Tibial artery (tissue), 4 donors: Measurements from ENCODE around the gene SLC35E4.
A peak's percentile ranks its signal among the peaks of the same experiment; 100 is the strongest.
"Not testable (repeated sequence)": the region's sequence is repeated elsewhere in the genome, so short reads cannot be mapped to it uniquely, and the experiment has no call there.

Experiments
- DNase-seq, 2 donors: peaks; one replicate each; pipeline ENCODE4 v3.0.0-alpha.2; 2019
- H3K27ac ChIP-seq, 2 donors: fragments of 200-600 bp; sonication (generic) in 1 of 2; 1 replicate in 1 of 2; 2 replicates in 1 of 2; pipeline ENCODE4 v1.5.1; 2018 to 2019; ENCODE audit warnings: mild to moderate bottlenecking in 1 of 2
- H3K27me3 ChIP-seq, 2 donors: fragments of 200-600 bp; sonication (generic) in 1 of 2; one replicate each; pipeline versions ENCODE4 v1.5.1 to v1.6.0; 2016 to 2019
- H3K36me3 ChIP-seq, 3 donors: fragments of 200-600 bp; sonication (generic) in 2 of 3; one replicate each; pipeline ENCODE4 v1.5.1; 2016 to 2019; ENCODE audit warnings: mild to moderate bottlenecking in 2 of 3
- H3K4me1 ChIP-seq, 4 donors: fragments of 200-600 bp; sonication (generic) in 2 of 4; 1 replicate in 3 of 4; 2 replicates in 1 of 4; pipeline ENCODE4 v1.5.1; 2016 to 2019
- H3K4me3 ChIP-seq, 2 donors: fragments of 200-600 bp; sonication (generic) in 1 of 2; 1 replicate in 1 of 2; 2 replicates in 1 of 2; pipeline ENCODE4 v1.5.1; 2018 to 2019; ENCODE audit warnings: mild to moderate bottlenecking in 2 of 2
- H3K9me3 ChIP-seq, 3 donors: fragments of 200-600 bp; sonication (generic) in 1 of 3; one replicate each; pipeline ENCODE4 v1.5.1; 2016 to 2019
- CTCF ChIP-seq, 2 experiments: fragments of 200-600 bp in 1 of 2; fragments of 450-650 bp in 1 of 2; IDR thresholded peaks; one replicate each; pipeline ENCODE4 v1.5.1; 2017 to 2019; ENCODE audit warnings: antibody characterized with exemption in 2 of 2, mild to moderate bottlenecking in 1 of 2, moderate library complexity in 1 of 2
- intact Hi-C: fragments of 100-400 bp; cut with DNase I; formaldehyde crosslinking; loops from one replicate; pipeline ENCODE4 v1.15.0; 2023; ENCODE audit warnings: low total_unique reads

Gene SLC35E4

GRCh38 chr22:30614268-30614667 is 21.3 kb upstream of the SLC35E4 start:
- intact Hi-C loops, result loop anchor here (10.0 kb wide), 1 partner anchor 291 kb away; no protein-coding TSS in a partner anchor
- H3K9me3 ChIP-seq, result no peaks in the 10 kb centered on the region
- no peaks in the 10 kb centered on the region for H3K27me3 ChIP-seq
- no peak for TF ChIP-seq CTCF (IDR thresholded peaks at IDR 0.05)
- H3K27ac ChIP-seq, result no peak overlapping the region
- no peak for DNase-seq
- H3K4me3 ChIP-seq, result no peak overlapping the region
- H3K36me3 ChIP-seq, result peaks cover 0 to 72% (median 6%) of the 10 kb centered on the region in 3 donors
- H3K4me1 ChIP-seq, result no peaks in the 10 kb centered on the region

- Histone ChIP-seq H3K36me3 (peaks cover 0 to 74% (median 6%) of the 10 kb centered on the region in 3 donors), H3K27me3 (no peaks in the 10 kb centered on the region), H3K27ac (no peak overlapping the region), H3K4me3 (no peak overlapping the region), H3K9me3 (no peaks in the 10 kb centered on the region), H3K4me1 (no peaks in the 10 kb centered on the region)
- no peak for TF ChIP-seq CTCF (IDR thresholded peaks at IDR 0.05)
- DNase-seq, result no peak
- intact Hi-C loops, result loop anchor here (10.0 kb wide), 1 partner anchor 290 kb away; no protein-coding TSS in a partner anchor
These were observed 20.7 kb upstream of the SLC35E4 start for GRCh38 chr22:30614879-30615278.

GRCh38 chr22:30615543-30615954 is 20.0 kb upstream of the SLC35E4 start:
- Histone ChIP-seq H3K36me3 (peaks cover 0 to 78% (median 6%) of the 10 kb centered on the region in 3 donors), H3K4me3 (no peak overlapping the region), H3K4me1 (no peaks in the 10 kb centered on the region), H3K27ac (no peak overlapping the region), H3K27me3 (no peaks in the 10 kb centered on the region), H3K9me3 (no peaks in the 10 kb centered on the region)
- DNase-seq, result peak in 1 of 2 donors; percentile 45
- no peak for TF ChIP-seq CTCF (IDR thresholded peaks at IDR 0.05)
- intact Hi-C loops, result loop anchor here (10.0 kb wide), 1 partner anchor 289 kb away; no protein-coding TSS in a partner anchor

GRCh38 chr22:30617819-30618218 is 17.8 kb upstream of the SLC35E4 start:
- Histone ChIP-seq H3K36me3 (peaks cover 0 to 80% (median 0%) of the 10 kb centered on the region in 3 donors), H3K27me3 (no peaks in the 10 kb centered on the region)
- intact Hi-C loops, result loop anchor here (10.0 kb wide), 1 partner anchor 287 kb away; no protein-coding TSS in a partner anchor

GRCh38 chr22:30619909-30620308 is 15.7 kb upstream of the SLC35E4 start:
- DNase-seq, H3K4me3 ChIP-seq, H3K27ac ChIP-seq, H3K9me3 ChIP-seq, H3K4me1 ChIP-seq, H3K27me3 ChIP-seq: not testable (repeated sequence)
- peaks cover 0 to 64% (median 0%) of the 10 kb centered on the region in 3 donors for H3K36me3 ChIP-seq
- intact Hi-C loops, result loop anchor here (10.0 kb wide), 1 partner anchor 285 kb away; no protein-coding TSS in a partner anchor

More at GRCh38 chr22:30617819-30618218, 17.8 kb upstream of the SLC35E4 start:
- no peak overlapping the region for H3K27ac ChIP-seq
- no peak for DNase-seq
- no peaks in the 10 kb centered on the region for H3K4me1 ChIP-seq
- TF ChIP-seq CTCF (IDR thresholded peaks at IDR 0.05), result no peak
- no peaks in the 10 kb centered on the region for H3K9me3 ChIP-seq
- H3K4me3 ChIP-seq, result no peak overlapping the region

- no peak overlapping the region for H3K4me3 ChIP-seq
- H3K27ac ChIP-seq, result no peak overlapping the region
- TF ChIP-seq CTCF (IDR thresholded peaks at IDR 0.05), result no peak
- H3K36me3 ChIP-seq, result peaks cover 0 to 16% (median 0%) of the 10 kb centered on the region in 3 donors
- DNase-seq, result no peak
- intact Hi-C loops, result no loop called here
- H3K4me1 ChIP-seq, result no peaks in the 10 kb centered on the region
- H3K9me3 ChIP-seq, result no peaks in the 10 kb centered on the region
- no peaks in the 10 kb centered on the region for H3K27me3 ChIP-seq
These were observed 9.2 kb upstream of the SLC35E4 start for GRCh38 chr22:30626413-30626812.
